ENCODE results near the gene CLPTM1L.

The CLPTM1L gene

GRCh38 chr5:1325191-1325741, 19.6 kb downstream of the CLPTM1L start:
- no peak for DNase-seq

DNA sequence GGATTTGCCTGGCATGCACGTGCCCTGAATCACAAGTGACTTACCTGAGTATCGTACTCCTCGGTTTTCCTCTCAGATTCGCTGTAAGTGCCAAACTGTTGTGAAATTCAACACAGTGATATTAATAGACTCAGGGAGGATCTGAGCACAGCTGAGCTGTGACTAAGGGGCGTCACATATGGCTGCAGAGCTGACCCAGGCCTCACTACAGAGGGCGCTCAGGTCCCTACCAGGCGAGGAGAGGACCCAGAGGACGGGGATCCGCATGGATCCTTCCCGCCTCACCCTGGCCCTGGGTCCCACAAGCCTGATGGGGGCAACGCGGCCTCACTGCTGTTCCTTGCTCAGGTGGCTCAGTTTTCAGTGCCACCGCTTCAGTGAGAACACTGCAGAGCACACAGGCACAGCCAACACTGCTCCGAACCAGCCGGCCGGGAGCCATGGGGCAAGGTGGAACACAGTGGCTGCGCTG, 20.1 kb downstream of the CLPTM1L start:
- no peak for DNase-seq

DNA sequence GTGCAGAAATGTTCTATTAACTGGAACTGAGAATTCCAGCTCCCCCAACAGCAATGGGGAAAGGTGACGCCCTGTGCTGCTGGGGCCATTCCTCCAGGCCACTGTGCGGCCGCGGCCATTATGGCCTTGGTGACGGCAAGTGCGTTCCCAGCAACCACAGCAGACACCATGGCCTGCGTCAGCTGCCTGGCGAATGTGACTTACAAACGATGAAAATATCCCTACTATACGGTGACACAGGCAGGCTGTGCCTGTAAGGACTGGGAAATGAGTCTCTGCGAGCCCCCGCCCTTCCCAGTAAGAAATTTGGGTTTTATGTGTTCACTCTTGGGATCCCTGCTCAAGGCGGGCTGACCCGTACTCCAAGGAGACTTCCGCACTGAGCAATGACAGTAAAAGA, 20.6 kb downstream of the CLPTM1L start:
- DNase-seq = no peak

GRCh38 chr5:1323803-1324173, 21.1 kb downstream of the CLPTM1L start:
- DNase-seq = no peak

GRCh38 chr5:1322955-1323802, 21.7 kb downstream of the CLPTM1L start:
- DNase-seq = no peak

- no peak for DNase-seq
These were observed 22.6 kb downstream of the CLPTM1L start for GRCh38 chr5:1322036-1322900.

DNA sequence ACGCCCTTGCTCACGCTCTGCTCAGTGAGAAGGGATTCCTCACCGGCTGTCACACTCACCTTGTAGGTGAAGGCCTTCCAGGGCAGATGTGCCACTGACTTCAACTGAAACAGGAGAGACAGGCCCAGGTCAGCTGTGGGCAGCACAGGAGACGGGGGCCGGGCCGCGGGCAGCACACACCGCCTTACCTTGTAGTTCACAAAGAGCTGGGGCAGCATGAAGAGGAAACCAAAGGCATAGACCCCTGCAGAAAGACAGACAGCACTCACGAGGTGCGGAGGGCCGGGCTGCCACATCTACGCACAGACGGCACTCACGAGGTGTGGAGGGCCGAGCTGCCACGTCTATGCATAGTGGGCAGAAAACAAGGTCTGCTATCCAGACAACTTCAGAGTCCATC, 23.3 kb downstream of the CLPTM1L start:
- no peak for DNase-seq

- DNase-seq = no peak
These were observed 24.2 kb downstream of the CLPTM1L start for GRCh38 chr5:1320436-1321344.

DNA sequence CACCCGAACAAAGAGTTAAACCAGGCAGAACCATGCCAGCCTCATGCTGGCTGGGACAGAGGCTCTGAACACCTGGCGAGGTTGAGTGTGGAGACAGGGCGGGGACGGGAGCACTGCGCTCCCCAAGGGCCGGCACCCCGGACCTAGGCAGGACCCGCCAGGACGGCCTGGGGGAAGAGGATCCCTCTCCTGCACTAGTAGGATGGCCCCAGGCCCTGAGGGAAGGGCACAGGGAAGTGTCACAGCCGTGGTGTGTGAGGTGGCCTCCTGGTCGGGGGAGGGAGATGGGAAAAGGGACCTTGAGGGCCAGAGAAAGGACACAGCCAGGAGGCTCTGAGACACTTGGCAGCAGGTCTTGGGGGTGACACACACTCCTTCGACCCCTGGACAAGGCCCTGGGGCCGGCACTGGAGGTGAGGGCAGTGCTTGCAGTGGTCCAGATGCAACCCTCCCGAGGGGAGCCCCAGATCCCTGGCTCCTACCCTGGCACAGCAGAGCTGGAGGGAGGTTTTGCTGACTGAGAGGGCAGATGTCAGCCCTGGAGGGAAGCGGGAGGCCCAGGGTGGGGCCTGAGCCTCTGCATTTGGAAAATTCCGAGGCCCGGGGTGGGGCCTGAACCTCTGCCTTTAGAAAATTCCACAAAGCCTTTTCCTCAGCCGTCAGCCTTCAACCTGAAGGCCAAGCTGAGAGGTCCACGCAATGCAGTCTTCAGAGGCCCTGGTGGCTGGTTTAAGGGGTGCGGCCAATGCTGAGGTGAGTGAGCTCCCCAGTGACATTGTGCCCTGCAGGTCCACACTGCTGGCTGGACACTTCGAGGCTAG, 25.3 kb downstream of the CLPTM1L start:
- DNase-seq = no peak

DNA sequence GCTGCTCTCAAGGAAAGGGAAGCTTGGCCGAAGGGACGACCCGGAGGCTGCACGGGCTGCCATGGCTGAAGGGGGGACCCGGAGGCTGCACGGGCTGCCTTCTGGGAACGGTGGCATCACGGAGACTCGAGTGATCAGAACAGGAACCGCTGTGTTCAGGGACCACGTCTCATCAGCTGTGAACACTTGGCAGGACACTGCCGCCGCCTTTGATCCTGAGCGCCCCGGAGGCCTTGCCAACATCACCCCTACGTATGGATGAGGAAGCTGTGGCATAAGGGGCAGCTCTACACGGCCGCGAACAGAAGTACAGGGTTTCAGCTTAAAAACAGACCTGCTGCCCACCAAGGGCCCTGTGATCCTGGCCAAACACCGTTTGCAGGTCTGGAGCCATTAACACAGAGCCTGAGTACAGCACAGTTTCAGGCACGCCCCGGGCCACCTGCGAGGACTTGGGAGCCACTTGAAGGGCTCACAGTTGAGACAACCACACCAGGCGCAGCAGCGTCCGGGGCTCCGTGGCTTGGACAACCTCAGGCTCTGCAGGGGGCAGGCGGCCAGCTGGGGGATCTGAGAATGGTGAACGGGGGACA, 26.1 kb downstream of the CLPTM1L start:
- DNase-seq = no peak

DNA sequence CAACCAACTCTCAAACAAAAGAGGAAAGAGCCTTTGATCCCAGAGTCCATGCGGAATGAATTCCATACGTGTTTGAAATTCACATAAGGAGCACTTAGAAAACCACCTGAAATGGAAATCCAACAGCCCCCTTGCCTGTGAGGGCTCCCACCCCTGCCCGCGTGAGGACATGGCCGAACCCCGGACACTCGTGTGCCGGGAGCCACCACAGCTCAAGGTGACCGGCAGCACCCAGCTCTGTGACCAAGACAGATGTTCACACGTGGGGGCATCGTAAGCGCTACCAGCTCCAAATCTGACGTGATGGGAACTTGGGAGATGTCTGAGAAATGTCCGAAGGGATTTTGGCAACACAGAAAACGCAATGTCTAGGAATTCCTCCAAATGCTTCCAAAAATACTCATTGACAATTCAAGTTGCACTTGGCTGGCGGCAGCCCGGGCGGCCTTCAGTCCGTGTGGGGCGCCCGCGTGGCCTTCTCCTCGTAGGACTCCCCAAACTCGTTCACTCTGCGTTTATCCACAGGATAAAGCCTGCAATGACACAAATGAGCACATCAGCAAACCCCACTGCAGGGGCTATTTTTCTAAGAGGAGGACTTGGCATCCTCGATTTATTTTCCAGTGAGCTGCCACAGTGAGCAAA, 26.9 kb downstream of the CLPTM1L start:
- no peak for DNase-seq

GRCh38 chr5:1316588-1317340, 28.1 kb downstream of the CLPTM1L start:
- DNase-seq = peak; percentile 58

GRCh38 chr5:1315709-1316587, 29.0 kb downstream of the CLPTM1L start:
- peak; percentile 87 for DNase-seq

GRCh38 chr5:1315018-1315708, 29.7 kb downstream of the CLPTM1L start:
- no peak for DNase-seq

- no peak for DNase-seq
These were observed 30.3 kb downstream of the CLPTM1L start for GRCh38 chr5:1314564-1314982.

DNA sequence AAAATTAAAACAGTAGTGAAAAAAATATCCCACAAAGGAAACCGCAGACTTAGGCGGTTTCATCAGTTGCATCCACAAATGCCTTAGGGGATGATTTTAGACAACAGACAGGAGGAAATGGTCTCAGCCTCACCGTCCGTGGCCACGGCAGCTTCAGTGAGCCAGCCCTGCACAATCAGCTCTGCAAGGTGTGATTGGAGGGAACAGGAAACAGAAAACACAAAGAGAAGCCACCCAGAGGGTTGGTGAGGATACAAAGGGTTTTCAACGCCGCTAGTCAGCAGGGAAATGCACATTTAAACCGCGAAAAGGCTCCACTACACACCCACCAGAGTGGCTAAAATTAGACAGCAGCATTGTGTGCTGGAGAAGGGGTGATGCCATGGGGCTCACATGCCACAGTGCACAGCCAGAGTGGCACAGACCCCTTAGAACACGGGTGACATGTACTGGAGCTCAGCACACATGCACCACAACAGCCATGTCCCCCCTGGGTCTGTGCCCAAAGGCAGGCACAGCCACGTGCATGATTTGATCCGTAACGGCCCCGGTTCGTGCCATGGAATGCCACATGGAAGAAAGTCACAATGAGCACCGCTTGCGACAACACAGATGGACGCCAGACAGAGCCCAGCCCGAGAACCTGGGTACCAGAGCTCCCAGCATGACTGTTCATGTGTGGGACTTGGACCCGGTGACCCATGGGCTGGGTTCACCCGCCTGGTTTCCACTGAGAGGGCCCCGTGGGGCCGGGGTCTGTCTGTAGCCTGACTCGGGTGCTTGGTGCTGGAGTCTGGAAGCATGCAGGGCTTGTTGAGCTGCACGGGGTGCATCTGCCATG, 31.7 kb downstream of the CLPTM1L start:
- peak; percentile 91 for DNase-seq

- peak; percentile 45 for DNase-seq
These were observed 32.7 kb downstream of the CLPTM1L start for GRCh38 chr5:1312206-1312605.
